SK-N-MC (cell line): ENCODE data around the gene BCAS3.

Experiments used
- EZH2 ChIP-seq: fragments of 200-600 bp; sonication (generic); IDR thresholded peaks from one replicate; pipeline ENCODE4 v1.6.1; 2017; ENCODE audit warnings: antibody characterized with exemption
- POLR2AphosphoS5 ChIP-seq: IDR thresholded peaks from 2 replicates; pipeline ENCODE4 v1.6.1; 2012; ENCODE audit warnings: mild to moderate bottlenecking, low read depth, low read length, borderline replicate concordance

- TF ChIP-seq POLR2AphosphoS5 (no peak), EZH2 (no peak)
These were observed 559.6 kb downstream of the BCAS3 start for GRCh38 chr17:61237275-61237674.
